SK-N-SH (cell line): ENCODE results near the gene ATXN7. TPM values are rescaled to one million over a fixed set of nuclear protein-coding genes. Genes with fewer than 3 reads are reported as not detected.

Experiments used
- CTCF ChIA-PET: fragments of 300-600, 350-600 bp; formaldehyde crosslinking; extraction: SDS; loops from one replicate; lab custom pipeline; 2021; lab: Yijun Ruan, JAX
- POLR2A ChIA-PET: fragments of 350-600 bp; sonication (Branson Sonifier 250); formaldehyde crosslinking; extraction: SDS; loops from one replicate; lab custom pipeline; 2020; ENCODE audit warnings: antibody characterized with exemption, inconsistent platforms; lab: Yijun Ruan, JAX
- DNase-seq: peaks from one replicate; pipeline ENCODE4 v3.0.0; 2012
- H2AFZ ChIP-seq: fragments of 200-600 bp; sonication (generic); 2 replicates; pipeline ENCODE4 v1.8.1; 2016; ENCODE audit warnings: antibody characterized with exemption, mild to moderate bottlenecking, low read depth
- H3F3A ChIP-seq: fragments of 200-600 bp; sonication (generic); replicated peaks from 2 replicates; pipeline ENCODE3; 2016; ENCODE audit warnings: antibody characterized with exemption, mild to moderate bottlenecking; ENCODE audit not compliant: insufficient read depth
- H3K27ac ChIP-seq, 2 experiments: fragments of 200-500 bp in 1 of 2; fragments of 200-600 bp in 1 of 2; sonication (Bioruptor generic) in 1 of 2; sonication (generic), shearing (Covaris generic) in 1 of 2; 2 replicates each; pipeline versions ENCODE4 v1.5.1 to v1.6.1; 2014 to 2016; ENCODE audit warnings: low read depth in 2 of 2, inconsistent platforms in 1 of 2, low read length in 1 of 2, mild to moderate bottlenecking in 1 of 2, mixed read lengths in 1 of 2
- H3K27me3 ChIP-seq: fragments of 200-600 bp; sonication (generic), shearing (Covaris generic); 2 replicates; pipeline ENCODE4 v1.6.1; 2016; ENCODE audit warnings: mixed run types; ENCODE audit not compliant: insufficient read depth
- H3K36me3 ChIP-seq, 2 experiments: fragments of 200-500 bp in 1 of 2; fragments of 200-600 bp in 1 of 2; sonication (Bioruptor generic) in 1 of 2; sonication (generic) in 1 of 2; replicated peaks in 1 of 2; 2 replicates each; pipeline versions ENCODE3 to v1.5.1; 2014 to 2016; ENCODE audit warnings: low read length in 1 of 2, mild to moderate bottlenecking in 1 of 2; ENCODE audit not compliant: insufficient read depth in 2 of 2, control insufficient read depth in 1 of 2
- H3K4me1 ChIP-seq, 2 experiments: fragments of 200-500 bp in 1 of 2; fragments of 200-600 bp in 1 of 2; sonication (Bioruptor generic) in 1 of 2; sonication (generic), shearing (Covaris generic) in 1 of 2; 2 replicates each; pipeline versions ENCODE4 v1.5.1 to v1.6.1; 2014 to 2016; ENCODE audit warnings: low read depth in 1 of 2, low read length in 1 of 2, mixed run types in 1 of 2; ENCODE audit not compliant: insufficient read depth in 2 of 2, control insufficient read depth in 1 of 2
- H3K4me2 ChIP-seq: fragments of 200-600 bp; sonication (generic), shearing (Covaris generic); 2 replicates; pipeline ENCODE4 v1.6.1; 2017; ENCODE audit warnings: mixed run types
- H3K4me3 ChIP-seq, 2 experiments: fragments of 200-500 bp in 1 of 2; fragments of 200-600 bp in 1 of 2; sonication (Bioruptor generic) in 1 of 2; sonication (generic), shearing (Covaris generic) in 1 of 2; 2 replicates each; pipeline versions ENCODE4 v1.5.1 to v1.8.1; 2014 to 2016; ENCODE audit warnings: low read depth in 2 of 2, inconsistent platforms in 1 of 2, low read length in 1 of 2, mild to moderate bottlenecking in 1 of 2, mixed read lengths in 1 of 2, moderate library complexity in 1 of 2
- H3K79me2 ChIP-seq: fragments of 200-600 bp; sonication (generic); 2 replicates; pipeline ENCODE4 v1.8.1; 2017; ENCODE audit warnings: mild to moderate bottlenecking; ENCODE audit not compliant: insufficient read depth
- H3K9ac ChIP-seq: fragments of 200-600 bp; sonication (generic); 2 replicates; pipeline ENCODE4 v1.6.1; 2017; ENCODE audit warnings: mixed run types
- H3K9me2 ChIP-seq: fragments of 200-600 bp; sonication (generic); 2 replicates; pipeline ENCODE4 v1.6.1; 2017; ENCODE audit warnings: mixed run types
- H3K9me3 ChIP-seq: fragments of 200-600 bp; sonication (generic); 2 replicates; pipeline ENCODE4 v1.6.1; 2017; ENCODE audit warnings: mixed run types, mild to moderate bottlenecking, moderate library complexity
- H4K20me1 ChIP-seq: fragments of 200-600 bp; sonication (generic); 2 replicates; pipeline ENCODE4 v1.6.1; 2017; ENCODE audit warnings: mild to moderate bottlenecking, mixed run types; ENCODE audit not compliant: insufficient read depth
- CHD2 ChIP-seq: fragments of 150-350 bp; IDR thresholded peaks from 2 replicates; pipeline ENCODE4 v1.6.1; 2018; ENCODE audit warnings: low read length; ENCODE audit not compliant: partially characterized antibody
- EZH2phosphoT487 ChIP-seq: fragments of 200-600 bp; sonication (generic); IDR thresholded peaks from 2 replicates; pipeline ENCODE4 v1.6.1; 2017; ENCODE audit warnings: low read depth, mixed run types, mild to moderate bottlenecking, antibody characterized with exemption, moderate library complexity, borderline replicate concordance
- GABPA ChIP-seq: IDR thresholded peaks from 2 replicates; pipeline ENCODE4 v1.4.0; 2012; ENCODE audit warnings: low read depth, mild to moderate bottlenecking
- GATA2 ChIP-seq: sonication (generic); formaldehyde crosslinking; IDR thresholded peaks from 2 replicates; pipeline ENCODE4 v1.5.0; 2020; ENCODE audit warnings: mild to moderate bottlenecking, missing genetic modification reagents
- JUND ChIP-seq: IDR thresholded peaks from 2 replicates; pipeline ENCODE4 v1.4.0; 2012
- RXRA ChIP-seq: IDR thresholded peaks from 2 replicates; pipeline ENCODE4 v1.4.0; 2012; ENCODE audit warnings: low read depth, mild to moderate bottlenecking, borderline replicate concordance
- TAF1 ChIP-seq: IDR thresholded peaks from 2 replicates; pipeline ENCODE4 v1.6.1; 2012; ENCODE audit warnings: low read depth, mild to moderate bottlenecking, low read length, moderate library complexity, borderline replicate concordance
- WGBS: methylation state at CpG from one replicate; pipeline ENCODE4 v1.1.6; 2017; ENCODE audit warnings: low lambda C conversion rate; 5-methylcytosine and 5-hydroxymethylcytosine counted together
- polyA plus RNA-seq, 3 experiments: library from polyadenylated mRNA; depleted of rRNA; stranded (reverse); fragments of >200 nt; gene quantifications; 2 replicates each; pipeline ENCODE4 v1.2.3, GENCODE V29; 2012
- TF ChIP-seq, protein P1 (sequence below): IDR thresholded peaks from 2 replicates; pipeline ENCODE4 v1.6.1; 2012; ENCODE audit warnings: mild to moderate bottlenecking, low read depth, low read length, moderate library complexity
- TF ChIP-seq, protein P2 (sequence below): IDR thresholded peaks from 2 replicates; pipeline ENCODE4 v1.4.0; 2012; ENCODE audit warnings: low read depth, borderline replicate concordance
- TF ChIP-seq, protein P3 (sequence below): IDR thresholded peaks from 2 replicates; pipeline ENCODE4 v1.4.0; 2012; ENCODE audit warnings: low read depth

The ATXN7 gene
- polyA plus RNA-seq, 1 of the 3 experiments (the other 2 are of a cell fraction) = 6.2 TPM

DNA sequence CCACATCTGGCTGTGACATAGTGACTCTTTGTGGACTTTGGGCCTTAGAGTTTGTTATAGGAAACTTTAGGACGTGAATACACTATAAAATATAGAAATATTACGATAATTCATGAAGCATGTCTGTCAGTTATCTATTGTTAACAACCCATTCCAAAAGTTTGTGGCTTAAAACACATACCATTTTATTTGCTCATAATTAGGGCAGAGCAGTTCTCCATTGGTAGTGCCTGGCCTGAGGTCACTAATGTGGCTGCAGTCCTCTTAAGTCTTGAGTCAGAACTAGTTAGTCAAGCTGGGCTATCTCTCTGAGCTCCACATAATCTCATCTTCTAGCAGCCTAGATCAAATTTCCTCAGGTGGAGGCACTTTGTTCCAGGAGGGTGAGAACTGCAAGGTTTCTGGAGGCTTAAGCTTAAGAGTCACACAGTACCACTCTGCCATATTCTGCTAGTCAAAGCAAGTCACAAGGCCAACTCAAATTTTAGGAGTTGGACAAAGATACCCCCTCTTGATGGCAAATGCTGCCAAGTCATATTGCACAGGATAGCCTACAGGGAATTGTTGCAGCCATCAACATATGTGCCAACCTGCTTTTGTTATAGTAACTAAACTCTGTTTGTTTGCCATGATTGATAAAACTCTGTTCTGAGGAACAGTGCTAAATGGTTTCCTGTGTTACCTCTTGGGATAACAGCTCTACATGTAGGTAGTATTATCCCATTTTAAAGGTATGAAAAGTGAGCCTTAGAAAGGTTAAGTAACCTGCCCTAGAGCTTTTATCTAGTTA is 8.7 kb downstream of the ATXN7 start (continued):
- TF ChIP-seq GATA2 (CRISPR knock-in tag) = no peak
- TF ChIP-seq, protein P1, sequence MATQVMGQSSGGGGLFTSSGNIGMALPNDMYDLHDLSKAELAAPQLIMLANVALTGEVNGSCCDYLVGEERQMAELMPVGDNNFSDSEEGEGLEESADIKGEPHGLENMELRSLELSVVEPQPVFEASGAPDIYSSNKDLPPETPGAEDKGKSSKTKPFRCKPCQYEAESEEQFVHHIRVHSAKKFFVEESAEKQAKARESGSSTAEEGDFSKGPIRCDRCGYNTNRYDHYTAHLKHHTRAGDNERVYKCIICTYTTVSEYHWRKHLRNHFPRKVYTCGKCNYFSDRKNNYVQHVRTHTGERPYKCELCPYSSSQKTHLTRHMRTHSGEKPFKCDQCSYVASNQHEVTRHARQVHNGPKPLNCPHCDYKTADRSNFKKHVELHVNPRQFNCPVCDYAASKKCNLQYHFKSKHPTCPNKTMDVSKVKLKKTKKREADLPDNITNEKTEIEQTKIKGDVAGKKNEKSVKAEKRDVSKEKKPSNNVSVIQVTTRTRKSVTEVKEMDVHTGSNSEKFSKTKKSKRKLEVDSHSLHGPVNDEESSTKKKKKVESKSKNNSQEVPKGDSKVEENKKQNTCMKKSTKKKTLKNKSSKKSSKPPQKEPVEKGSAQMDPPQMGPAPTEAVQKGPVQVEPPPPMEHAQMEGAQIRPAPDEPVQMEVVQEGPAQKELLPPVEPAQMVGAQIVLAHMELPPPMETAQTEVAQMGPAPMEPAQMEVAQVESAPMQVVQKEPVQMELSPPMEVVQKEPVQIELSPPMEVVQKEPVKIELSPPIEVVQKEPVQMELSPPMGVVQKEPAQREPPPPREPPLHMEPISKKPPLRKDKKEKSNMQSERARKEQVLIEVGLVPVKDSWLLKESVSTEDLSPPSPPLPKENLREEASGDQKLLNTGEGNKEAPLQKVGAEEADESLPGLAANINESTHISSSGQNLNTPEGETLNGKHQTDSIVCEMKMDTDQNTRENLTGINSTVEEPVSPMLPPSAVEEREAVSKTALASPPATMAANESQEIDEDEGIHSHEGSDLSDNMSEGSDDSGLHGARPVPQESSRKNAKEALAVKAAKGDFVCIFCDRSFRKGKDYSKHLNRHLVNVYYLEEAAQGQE = no peak

DNA sequence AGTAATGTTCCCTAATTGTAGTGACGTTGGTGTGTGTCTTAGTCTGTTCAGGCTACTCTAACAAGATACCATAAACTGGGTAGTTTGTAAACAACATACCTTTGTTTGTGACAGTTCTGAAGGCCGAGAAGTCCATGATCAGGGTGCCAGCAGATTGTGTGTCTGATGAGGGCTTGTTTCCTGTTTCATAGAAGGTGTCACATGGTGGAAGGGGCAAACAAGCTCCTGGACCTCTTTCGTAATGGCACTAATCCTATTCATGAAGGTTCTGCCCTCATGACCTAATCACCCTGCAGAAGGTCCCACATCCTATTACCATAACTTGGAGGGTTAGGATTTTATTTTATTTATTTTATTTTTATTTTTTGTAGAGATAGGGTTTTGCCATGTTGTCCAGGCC is 11.1 kb downstream of the ATXN7 start:
- CTCF ChIA-PET = interaction anchor here (0.6 to 1.4 kb wide), 4 partner anchors 19 to 1383 kb away, joined by 3 read pairs; no protein-coding TSS in a partner anchor
- Histone ChIP-seq H3K9ac (no peak overlapping the region), H3K36me3 (no peaks in the 10 kb centered on the region), H3K27ac (no peak overlapping the region), H3K4me3 (no peak overlapping the region), H3K4me2 (no peak overlapping the region), H4K20me1 (peaks cover 82% of the 10 kb centered on the region), H3K9me3 (no peaks in the 10 kb centered on the region), H3F3A (peaks cover 13% of the 10 kb centered on the region), H3K79me2 (peaks cover 91% of the 10 kb centered on the region), H3K4me1 (peaks cover 26 to 29% of the 10 kb centered on the region in 2 experiments), H2AFZ (no peak overlapping the region), H3K27me3 (no peaks in the 10 kb centered on the region), H3K9me2 (no peaks in the 10 kb centered on the region)
- POLR2A ChIA-PET = no interaction called here
- WGBS = 98% methylated on average over 3 of the region's 3 CpGs
- TF ChIP-seq, protein P2, sequence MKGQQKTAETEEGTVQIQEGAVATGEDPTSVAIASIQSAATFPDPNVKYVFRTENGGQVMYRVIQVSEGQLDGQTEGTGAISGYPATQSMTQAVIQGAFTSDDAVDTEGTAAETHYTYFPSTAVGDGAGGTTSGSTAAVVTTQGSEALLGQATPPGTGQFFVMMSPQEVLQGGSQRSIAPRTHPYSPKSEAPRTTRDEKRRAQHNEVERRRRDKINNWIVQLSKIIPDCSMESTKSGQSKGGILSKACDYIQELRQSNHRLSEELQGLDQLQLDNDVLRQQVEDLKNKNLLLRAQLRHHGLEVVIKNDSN = no peak
- TF ChIP-seq GABPA (no peak), JUND (no peak), RXRA (no peak), CHD2 (no peak), EZH2phosphoT487 (no peak), TAF1 (no peak)
- TF ChIP-seq, protein P3, sequence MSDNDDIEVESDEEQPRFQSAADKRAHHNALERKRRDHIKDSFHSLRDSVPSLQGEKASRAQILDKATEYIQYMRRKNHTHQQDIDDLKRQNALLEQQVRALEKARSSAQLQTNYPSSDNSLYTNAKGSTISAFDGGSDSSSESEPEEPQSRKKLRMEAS = no peak
- DNase-seq = no peak
